ENCODE measurements around the gene ANO1. TPM values are rescaled to one million over a fixed set of nuclear protein-coding genes. Genes with fewer than 3 reads are reported as not detected.
"Not testable (repeated sequence)": the region's sequence is repeated elsewhere in the genome, so short reads cannot be mapped to it uniquely, and the experiment has no call there.

Gene ANO1
- total RNA-seq, 3 donors from 2014 or later (not counting 1 experiment from before 2014, with no cell fraction given), result not detected

- Mint-ChIP-seq H3K9me3 (no peaks in the 10 kb centered on the region), H3K36me3 (no peaks in the 10 kb centered on the region), H3K4me1 (peaks cover 5 to 9% of the 10 kb centered on the region in 2 donors), H3K27ac (no peak overlapping the region), H3K4me3 (no peak overlapping the region), H3K27me3 (ENCODE audit: low read depth in 2 of 2) (peaks cover 0 to 8% of the 10 kb centered on the region in 2 donors)
- no peak for DNase-seq
- ATAC-seq, result no peak
- WGBS (ENCODE audit: insufficient coverage), result 83% methylated on average over 7 of the region's 7 CpGs
- H3K4me3 ChIP-seq (ENCODE audit: low read length), result no peak overlapping the region
- peaks cover 5% of the 10 kb centered on the region for H3K27me3 ChIP-seq (ENCODE audit: control insufficient read depth, insufficient read depth, low read length)
- no peaks in the 10 kb centered on the region for H3K9me3 ChIP-seq (ENCODE audit: control insufficient read depth, insufficient read depth, low read length)
- H3K4me1 ChIP-seq (ENCODE audit: control insufficient read depth, insufficient read depth, low read length), result peaks cover 4% of the 10 kb centered on the region
- H3K36me3 ChIP-seq (ENCODE audit: control insufficient read depth, insufficient read depth, low read length), result no peaks in the 10 kb centered on the region
- TF ChIP-seq CTCF (IDR thresholded peaks at IDR 0.05), result no peak
- H3K27ac ChIP-seq (ENCODE audit: low read length), result no peak overlapping the region
- intact Hi-C loops (cut with micrococcal nuclease), result no loop called here
Observed at GRCh38 chr11:70193411-70194292, 115.5 kb downstream of the ANO1 start.

- Histone ChIP-seq H3K27ac (ENCODE audit: low read length) (no peak overlapping the region), H3K4me1 (ENCODE audit: control insufficient read depth, insufficient read depth, low read length) (peaks cover 4% of the 10 kb centered on the region), H3K36me3 (ENCODE audit: control insufficient read depth, insufficient read depth, low read length) (no peaks in the 10 kb centered on the region), H3K9me3 (ENCODE audit: control insufficient read depth, insufficient read depth, low read length) (no peaks in the 10 kb centered on the region), H3K27me3 (ENCODE audit: control insufficient read depth, insufficient read depth, low read length) (peaks cover 5% of the 10 kb centered on the region), H3K4me3 (ENCODE audit: low read length) (no peak overlapping the region)
- Mint-ChIP-seq H3K27me3 (ENCODE audit: low read depth in 2 of 2) (peaks cover 0 to 11% of the 10 kb centered on the region in 2 donors), H3K4me1 (peaks cover 5 to 9% of the 10 kb centered on the region in 2 donors), H3K27ac (no peak overlapping the region), H3K4me3 (no peak overlapping the region), H3K36me3 (no peaks in the 10 kb centered on the region), H3K9me3 (no peaks in the 10 kb centered on the region)
- WGBS (ENCODE audit: insufficient coverage), result 83% methylated on average over 3 of the region's 3 CpGs
- intact Hi-C loops (cut with micrococcal nuclease), result loop anchor here (5.0 kb wide), 1 partner anchor 508 kb away; no protein-coding TSS in a partner anchor
- DNase-seq (no peak), ATAC-seq (no peak)
- TF ChIP-seq CTCF (IDR thresholded peaks at IDR 0.05), result no peak
Observed at GRCh38 chr11:70194792-70195791, 117.0 kb downstream of the ANO1 start.

- Mint-ChIP-seq H3K27ac (no peak overlapping the region), H3K9me3 (no peaks in the 10 kb centered on the region), H3K4me1 (peaks cover 24% of the 10 kb centered on the region in 2 donors), H3K4me3 (no peak overlapping the region), H3K27me3 (ENCODE audit: low read depth in 2 of 2) (peaks cover 0 to 8% of the 10 kb centered on the region in 2 donors), H3K36me3 (no peaks in the 10 kb centered on the region)
- no peak overlapping the region for H3K4me3 ChIP-seq (ENCODE audit: low read length)
- 85% methylated on average over 10 of the region's 10 CpGs for WGBS (ENCODE audit: insufficient coverage)
- H3K27ac ChIP-seq (ENCODE audit: low read length), result no peak overlapping the region
- DNase-seq, result no peak
- H3K4me1 ChIP-seq (ENCODE audit: control insufficient read depth, insufficient read depth, low read length), result peaks cover 26% of the 10 kb centered on the region
- intact Hi-C loops (cut with micrococcal nuclease), result no loop called here
- H3K36me3 ChIP-seq (ENCODE audit: control insufficient read depth, insufficient read depth, low read length), result no peaks in the 10 kb centered on the region
- ATAC-seq, result no peak
- no peaks in the 10 kb centered on the region for H3K27me3 ChIP-seq (ENCODE audit: control insufficient read depth, insufficient read depth, low read length)
- H3K9me3 ChIP-seq (ENCODE audit: control insufficient read depth, insufficient read depth, low read length), result no peaks in the 10 kb centered on the region
- TF ChIP-seq CTCF (IDR thresholded peaks at IDR 0.05), result no peak
Observed at GRCh38 chr11:70200212-70200844, 122.2 kb downstream of the ANO1 start.

DNA sequence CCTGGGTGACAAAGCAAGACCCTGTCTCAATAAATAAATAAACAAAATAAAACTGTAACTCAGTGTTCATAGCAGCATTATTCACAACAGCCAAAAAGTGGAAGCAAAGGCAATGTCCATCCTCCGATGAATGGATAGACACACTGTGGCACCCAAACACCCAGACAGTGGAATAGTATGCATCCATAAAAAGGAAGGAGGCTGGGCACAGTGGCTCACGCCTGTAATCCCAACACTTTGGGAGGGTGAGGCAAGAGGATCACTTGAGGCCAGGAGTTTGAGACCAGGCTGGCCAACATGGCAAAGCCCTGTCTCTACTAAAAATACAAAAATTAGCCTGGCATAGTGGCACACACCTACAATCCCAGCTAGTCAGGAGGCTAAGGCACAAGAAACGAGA, 122.9 kb downstream of the ANO1 start:
- H3K27me3 Mint-ChIP-seq (ENCODE audit: low read depth in 2 of 2); H3K9me3 Mint-ChIP-seq; H3K36me3 Mint-ChIP-seq; DNase-seq; H3K9me3 ChIP-seq (ENCODE audit: control insufficient read depth, insufficient read depth, low read length); ATAC-seq; H3K4me3 ChIP-seq (ENCODE audit: low read length); H3K27me3 ChIP-seq (ENCODE audit: control insufficient read depth, insufficient read depth, low read length); H3K27ac ChIP-seq (ENCODE audit: low read length); intact Hi-C loops (cut with micrococcal nuclease); H3K36me3 ChIP-seq (ENCODE audit: control insufficient read depth, insufficient read depth, low read length): not testable (repeated sequence)
- Mint-ChIP-seq H3K4me3 (peak overlapping the region; percentile 74), H3K4me1 (peaks cover 26 to 31% of the 10 kb centered on the region in 2 donors), H3K27ac (peak overlapping the region in 1 of 2 donors; percentile 95)
- peaks cover 30% of the 10 kb centered on the region for H3K4me1 ChIP-seq (ENCODE audit: control insufficient read depth, insufficient read depth, low read length)
- WGBS (ENCODE audit: insufficient coverage), result 92% methylated on average over 3 of the region's 3 CpGs
